Right lobe of liver (tissue), 4 donors: ENCODE measurements around the gene NTM.

Experiments
- CTCF ChIP-seq, 4 donors: fragments of 200-600 bp in 3 of 4; fragments of 450-650 bp in 1 of 4; IDR thresholded peaks; one replicate each; pipeline versions ENCODE4 v1.5.1 to v1.8.0; 2016 to 2022; ENCODE audit warnings: antibody characterized with exemption in 4 of 4, mild to moderate bottlenecking in 2 of 4
- POLR2A ChIP-seq: fragments of 450-650 bp; IDR thresholded peaks from one replicate; pipeline ENCODE4 v1.6.1; 2017; ENCODE audit warnings: antibody characterized with exemption, mild to moderate bottlenecking
- donor health status: DM: no; HTN: no; CAD: no.
- donor health status: DM: no; HTN: no; CAD: no.
- donor health status: DM: no; HTN: yes; CAD: no.

- TF ChIP-seq CTCF (IDR thresholded peaks at IDR 0.05): no peak
- TF ChIP-seq POLR2A: no peak
Observed at GRCh38 chr11:132234878-132235277, 864.5 kb downstream of the NTM start.
